OCI-M2 (cell line): ENCODE data around the gene MPRIP.

Experiments used
- DNase-seq: peaks from one replicate; lab custom pipeline; 2025; ENCODE audit not compliant: unreplicated experiment; lab: John Stamatoyannopoulos, UW

The MPRIP gene

DNA sequence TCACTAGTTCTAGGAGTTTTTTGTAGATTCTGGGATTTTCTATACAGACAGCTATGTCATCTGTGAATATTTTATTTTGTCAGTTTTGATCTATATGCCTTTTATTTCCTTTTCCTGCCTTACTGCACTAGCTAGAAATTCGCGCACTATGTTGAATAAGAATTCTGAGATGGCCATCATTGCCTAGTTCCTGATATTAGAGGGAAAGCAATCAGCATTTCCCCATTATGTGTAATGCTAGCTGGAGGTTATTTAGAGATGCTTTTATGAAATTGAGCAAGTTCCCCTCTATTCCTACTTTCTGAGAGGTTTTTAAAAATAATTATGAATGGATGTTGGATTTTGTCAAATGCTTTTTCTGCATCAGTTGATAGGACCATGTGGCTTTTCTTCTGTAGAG is 23.8 kb downstream of the MPRIP start:
- no peak for DNase-seq

DNA sequence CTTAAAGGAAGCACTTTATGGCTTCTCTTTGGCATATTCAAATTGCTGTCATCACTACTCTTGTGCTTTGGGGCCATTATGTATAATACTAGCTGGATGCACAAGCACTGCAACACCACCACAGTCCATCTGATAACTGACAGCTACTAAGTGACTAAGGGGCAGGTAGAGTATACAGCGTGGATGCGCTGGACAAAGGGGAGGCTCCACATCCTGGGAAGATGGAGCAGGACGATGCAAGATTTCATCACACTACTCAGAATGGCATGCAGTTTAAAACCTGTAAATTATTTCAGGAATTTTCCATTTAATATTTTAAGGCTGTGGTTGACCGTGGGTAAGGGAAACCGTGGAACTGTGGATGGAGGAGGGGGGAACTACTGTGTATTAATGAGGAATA is 25.0 kb downstream of the MPRIP start:
- no peak for DNase-seq

DNA sequence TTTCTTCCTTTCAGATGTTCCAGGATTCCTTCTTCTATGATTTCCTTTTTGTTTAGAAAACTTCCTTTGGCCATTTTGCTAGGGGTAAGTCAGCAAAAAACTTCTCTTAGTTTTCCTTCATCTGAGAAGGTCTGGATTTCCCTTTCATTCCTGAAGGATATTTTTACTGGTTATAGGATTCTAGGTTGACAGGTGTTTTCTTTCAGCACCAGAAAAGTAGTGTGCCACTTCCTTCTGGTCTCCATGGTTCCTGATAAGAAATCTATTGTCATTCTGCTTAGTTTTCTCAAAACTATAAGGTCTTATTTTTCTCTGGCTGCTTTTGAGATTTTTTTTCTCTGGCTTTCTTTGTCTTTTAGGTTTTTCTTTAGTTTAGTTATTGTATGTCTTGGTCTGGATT is 27.6 kb downstream of the MPRIP start:
- DNase-seq = no peak

DNA sequence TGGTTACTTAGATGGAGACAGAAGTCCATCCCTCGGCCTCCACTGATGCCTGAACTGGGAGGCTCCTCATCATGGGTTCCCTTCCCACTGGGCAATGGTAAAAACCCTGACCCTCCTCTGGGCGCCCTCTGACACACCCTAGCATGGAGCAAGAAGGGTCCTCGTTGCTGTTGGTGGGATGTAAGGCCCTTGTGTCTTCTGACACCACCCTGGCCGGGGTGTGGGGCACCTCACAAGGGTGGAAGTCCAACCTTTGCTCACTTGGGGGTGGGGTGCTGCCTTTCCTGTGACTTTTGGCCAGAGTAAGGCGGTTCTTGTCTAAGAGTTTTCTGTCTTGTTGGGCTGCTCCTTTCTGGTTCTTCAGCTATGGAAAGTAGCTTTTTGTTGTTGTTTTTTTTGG is 28.7 kb downstream of the MPRIP start:
- no peak for DNase-seq

- no peak for DNase-seq
Observed at GRCh38 chr17:17071531-17072360, 29.5 kb downstream of the MPRIP start.

DNA sequence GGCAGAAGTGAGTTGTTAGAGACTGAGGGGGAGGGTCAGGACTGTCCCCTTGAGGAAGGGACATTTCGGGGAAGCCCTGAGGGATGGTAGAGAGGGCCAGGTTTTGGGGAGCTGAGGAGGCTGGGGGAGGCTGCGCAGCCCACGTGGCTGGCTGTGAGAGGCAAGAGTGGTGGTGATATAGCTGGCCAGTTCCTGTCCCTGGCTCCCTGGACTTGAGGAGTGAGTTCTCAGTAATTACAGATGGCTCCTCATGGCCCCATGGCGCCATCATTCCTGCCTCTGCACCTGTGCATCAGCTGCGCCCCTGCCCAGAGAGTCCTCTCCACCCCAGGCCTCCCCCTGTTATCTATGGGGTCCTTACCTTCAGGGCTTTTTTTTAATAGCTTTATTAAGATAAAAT is 30.3 kb downstream of the MPRIP start:
- DNase-seq = no peak

- no peak for DNase-seq
Observed at GRCh38 chr17:17073030-17073564, 30.8 kb downstream of the MPRIP start.

DNA sequence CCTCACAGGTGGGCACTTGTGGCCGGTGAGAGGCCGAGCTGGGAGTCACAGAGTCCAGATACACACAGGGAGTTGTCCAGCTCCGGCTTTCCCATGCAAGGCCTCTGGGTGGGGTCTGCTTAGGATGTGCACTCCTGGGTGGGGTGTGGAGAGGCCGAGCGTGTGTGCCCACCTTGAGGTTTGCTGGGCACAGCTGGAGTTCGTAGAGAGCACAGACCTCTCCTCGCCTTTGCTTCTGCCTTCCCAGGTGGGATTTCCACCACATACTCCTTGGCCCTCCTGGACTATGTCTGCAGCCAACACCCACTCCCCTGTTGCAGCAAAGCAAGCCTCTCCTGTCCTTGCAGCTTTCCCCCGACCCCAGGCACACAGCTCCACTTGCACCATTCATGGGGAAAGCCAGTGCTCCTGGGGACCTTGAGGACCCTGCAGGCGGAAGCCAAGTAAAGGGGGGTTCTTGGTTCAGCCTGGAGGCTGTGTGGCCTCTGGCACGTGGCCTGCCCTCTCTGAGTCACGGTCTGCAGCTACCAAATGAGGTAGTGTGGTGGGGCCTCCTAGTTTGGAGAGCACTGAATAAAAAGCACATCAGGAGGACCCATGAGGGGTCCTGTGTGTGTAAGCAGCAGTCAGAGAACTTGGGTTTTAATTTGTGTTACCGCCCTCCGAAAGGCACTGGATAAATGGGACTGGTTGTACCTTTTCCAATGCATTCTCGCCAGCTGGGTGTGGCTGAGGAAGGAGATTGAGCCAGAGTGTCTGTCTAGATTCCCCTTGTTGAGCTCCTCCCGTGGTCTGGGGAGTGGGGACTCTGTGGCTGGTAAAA is 31.5 kb downstream of the MPRIP start:
- no peak for DNase-seq

- no peak for DNase-seq
Observed at GRCh38 chr17:17075125-17075781, 33.0 kb downstream of the MPRIP start.

DNA sequence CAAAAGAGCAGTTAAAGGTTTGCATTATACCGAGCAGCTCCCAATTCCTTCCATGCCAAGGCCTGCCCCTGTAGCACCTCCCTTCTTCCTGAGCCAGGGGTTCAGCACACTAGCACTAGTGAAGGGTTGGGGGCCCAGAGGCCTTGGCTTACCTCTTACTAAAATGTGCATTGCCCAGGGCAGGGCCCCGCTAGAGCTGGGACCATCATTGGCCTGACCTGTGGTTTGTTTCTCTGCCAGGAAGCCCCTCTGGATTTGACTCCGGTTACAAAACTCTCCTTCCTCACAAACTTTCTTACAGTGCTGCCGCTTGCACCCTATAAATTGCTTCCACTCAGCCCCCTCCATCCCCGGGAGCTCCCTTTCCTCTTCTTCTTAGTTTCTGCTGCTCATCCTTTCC is 33.8 kb downstream of the MPRIP start:
- no peak for DNase-seq

DNA sequence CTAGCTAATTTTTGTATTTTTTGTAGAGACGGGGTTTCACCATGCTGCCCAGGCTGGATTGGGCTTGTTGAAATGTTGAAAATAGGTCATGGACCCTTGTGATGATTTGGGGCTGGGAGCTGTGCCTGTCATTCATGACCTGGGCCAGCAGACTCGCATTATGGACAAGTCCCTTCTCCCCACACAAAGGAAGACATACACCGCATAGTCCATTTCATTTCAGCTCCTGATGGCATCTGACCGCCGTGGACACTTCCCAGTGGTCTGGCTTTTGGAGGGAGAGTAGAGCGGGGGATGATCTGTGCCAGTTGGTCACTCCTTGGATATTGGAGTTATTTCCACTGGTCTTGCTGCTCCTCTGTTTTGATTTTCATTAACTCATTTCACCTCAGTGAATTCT is 34.8 kb downstream of the MPRIP start:
- DNase-seq = no peak

GRCh38 chr17:17077861-17078732 is 35.8 kb downstream of the MPRIP start:
- DNase-seq = no peak

DNA sequence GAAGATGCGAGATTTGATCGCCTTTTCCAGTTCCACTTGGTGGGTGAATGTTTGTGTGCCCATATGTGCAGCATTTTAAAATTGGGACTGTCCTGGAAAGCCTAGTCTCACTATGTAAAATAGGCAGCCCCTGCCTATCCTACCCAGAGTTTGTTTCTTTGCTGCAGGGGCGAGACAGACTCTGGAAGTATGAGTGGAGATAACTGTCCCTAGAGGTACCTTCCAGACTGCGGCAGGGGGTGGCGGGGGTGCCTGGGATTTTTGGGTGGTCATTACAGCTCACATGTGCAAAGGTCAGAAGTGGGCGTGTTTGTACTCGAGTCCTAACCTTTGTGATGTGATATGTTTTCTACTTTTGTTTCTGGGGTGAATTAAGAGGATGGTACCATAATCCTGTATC is 36.6 kb downstream of the MPRIP start:
- DNase-seq = no peak

DNA sequence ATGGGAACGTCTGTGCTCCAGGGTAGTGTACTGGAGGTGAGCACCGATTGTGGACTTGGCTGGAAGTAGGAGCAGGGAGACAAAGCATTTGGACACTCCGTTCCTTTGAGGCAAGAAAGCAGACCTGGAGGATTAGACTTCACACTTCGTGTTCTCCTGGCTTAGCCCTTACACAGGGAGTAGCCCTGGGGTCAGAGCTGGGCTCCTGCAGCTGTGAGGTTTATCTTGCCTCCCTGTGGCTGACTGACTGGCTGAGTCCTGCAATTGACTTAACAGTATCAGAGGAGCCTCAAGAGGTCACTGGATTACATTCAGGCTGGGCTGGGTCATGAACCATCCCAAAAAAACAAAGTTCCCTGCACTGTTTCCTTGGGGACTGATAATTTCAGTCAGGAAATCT is 37.1 kb downstream of the MPRIP start:
- no peak for DNase-seq

- no peak for DNase-seq
Observed at GRCh38 chr17:17079761-17080160, 37.5 kb downstream of the MPRIP start.

- no peak for DNase-seq
Observed at GRCh38 chr17:17080181-17080631, 37.9 kb downstream of the MPRIP start.

DNA sequence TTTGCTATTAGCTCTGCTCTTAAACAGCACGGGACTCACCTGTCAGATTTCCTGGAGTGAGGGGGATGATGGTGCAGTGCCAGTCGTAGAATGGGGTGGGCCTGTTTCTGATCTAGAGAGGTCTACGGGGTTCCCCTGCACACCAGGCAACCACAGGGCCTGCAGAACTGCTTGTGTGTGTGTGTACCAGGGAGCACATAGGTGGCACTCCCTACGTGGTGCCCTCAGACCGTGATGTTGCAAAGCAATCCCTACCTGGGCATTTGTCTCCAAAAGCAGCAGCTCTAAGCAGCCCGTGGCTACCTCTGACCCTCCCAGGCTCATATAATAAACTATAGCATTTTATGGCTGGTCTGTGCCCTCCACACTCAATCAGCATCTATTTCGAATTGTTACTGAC is 38.5 kb downstream of the MPRIP start:
- DNase-seq = no peak

DNA sequence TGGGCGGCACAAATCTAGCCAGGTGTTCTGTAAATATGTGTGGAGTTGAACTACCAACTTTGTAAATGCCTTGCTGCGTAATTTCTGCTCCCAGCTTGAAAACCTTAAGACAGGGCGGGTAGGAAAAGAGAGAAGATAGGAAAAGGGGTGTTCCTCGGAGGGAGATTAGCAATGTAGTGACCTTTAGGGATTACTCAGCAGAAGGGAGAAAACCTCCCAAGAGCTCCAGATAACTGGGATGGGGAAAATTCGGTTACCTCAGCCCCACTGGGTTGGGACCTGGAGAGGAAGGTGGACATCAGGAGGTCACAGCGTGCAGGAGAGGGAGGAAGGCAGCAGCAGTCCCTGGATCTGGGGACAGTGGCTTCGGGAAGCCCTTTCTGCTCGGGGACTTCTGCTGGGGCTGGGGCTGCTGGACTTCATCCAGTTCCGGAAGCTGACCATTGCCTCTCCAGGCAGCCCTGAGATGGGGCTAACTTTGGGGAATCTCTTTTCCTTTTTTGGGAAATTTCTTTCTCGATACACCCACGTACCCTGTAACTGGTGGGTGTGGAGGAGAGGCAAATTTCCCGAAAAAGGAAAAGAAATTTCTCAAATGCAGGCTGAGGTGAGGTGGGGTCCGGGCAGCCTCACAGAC is 39.2 kb downstream of the MPRIP start:
- DNase-seq = no peak

GRCh38 chr17:17082878-17083277 is 40.6 kb downstream of the MPRIP start:
- no peak for DNase-seq

- DNase-seq = no peak
Observed at GRCh38 chr17:17084317-17084835, 42.1 kb downstream of the MPRIP start.
